Esophagus squamous epithelium (tissue), 4 donors: Measurements from ENCODE around the gene SLC47A2.

Experiments used
- POLR2A ChIP-seq, 4 donors: fragments of 450-650 bp; IDR thresholded peaks; one replicate each; pipeline ENCODE4 v1.6.1; 2017; ENCODE audit warnings: antibody characterized with exemption in 4 of 4, mild to moderate bottlenecking in 4 of 4, moderate library complexity in 3 of 4
- TF ChIP-seq, protein P1 (sequence below), 6 experiments: fragments of 450-650 bp in 4 of 6; fragments of 200-600 bp in 2 of 6; sonication (generic) in 2 of 6; IDR thresholded peaks; one replicate each; pipeline ENCODE4 v1.5.1; 2016 to 2019; ENCODE audit warnings: antibody characterized with exemption in 6 of 6, mild to moderate bottlenecking in 4 of 6, moderate library complexity in 4 of 6

DNA sequence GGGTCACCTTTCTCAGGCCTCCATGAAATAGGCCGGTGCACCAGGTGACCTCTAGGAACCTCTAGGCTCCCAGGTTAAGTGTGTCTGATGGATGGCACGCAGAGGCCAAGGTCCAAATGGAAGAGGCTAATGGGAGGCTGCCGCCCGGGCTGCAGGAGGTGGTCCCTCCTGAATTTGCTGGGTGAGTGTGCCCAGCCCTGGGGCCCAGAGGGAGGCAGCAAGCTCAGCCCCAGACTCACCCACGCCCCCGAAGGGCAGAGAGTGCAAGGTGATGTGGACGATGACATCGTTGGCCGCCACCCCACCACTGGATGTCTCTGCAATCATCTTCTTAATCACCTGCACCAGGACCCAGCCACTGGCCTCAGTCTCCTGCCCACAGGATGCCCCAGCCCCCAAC is 22.4 kb upstream of the SLC47A2 start:
- TF ChIP-seq, protein P1, sequence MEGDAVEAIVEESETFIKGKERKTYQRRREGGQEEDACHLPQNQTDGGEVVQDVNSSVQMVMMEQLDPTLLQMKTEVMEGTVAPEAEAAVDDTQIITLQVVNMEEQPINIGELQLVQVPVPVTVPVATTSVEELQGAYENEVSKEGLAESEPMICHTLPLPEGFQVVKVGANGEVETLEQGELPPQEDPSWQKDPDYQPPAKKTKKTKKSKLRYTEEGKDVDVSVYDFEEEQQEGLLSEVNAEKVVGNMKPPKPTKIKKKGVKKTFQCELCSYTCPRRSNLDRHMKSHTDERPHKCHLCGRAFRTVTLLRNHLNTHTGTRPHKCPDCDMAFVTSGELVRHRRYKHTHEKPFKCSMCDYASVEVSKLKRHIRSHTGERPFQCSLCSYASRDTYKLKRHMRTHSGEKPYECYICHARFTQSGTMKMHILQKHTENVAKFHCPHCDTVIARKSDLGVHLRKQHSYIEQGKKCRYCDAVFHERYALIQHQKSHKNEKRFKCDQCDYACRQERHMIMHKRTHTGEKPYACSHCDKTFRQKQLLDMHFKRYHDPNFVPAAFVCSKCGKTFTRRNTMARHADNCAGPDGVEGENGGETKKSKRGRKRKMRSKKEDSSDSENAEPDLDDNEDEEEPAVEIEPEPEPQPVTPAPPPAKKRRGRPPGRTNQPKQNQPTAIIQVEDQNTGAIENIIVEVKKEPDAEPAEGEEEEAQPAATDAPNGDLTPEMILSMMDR (IDR thresholded peaks at IDR 0.05) = no peak
- no peak for TF ChIP-seq POLR2A (IDR thresholded peaks at IDR 0.05)
